GM12892 (cell line): ENCODE data around the gene PRDM5.

Experiments used
- POLR2A ChIP-seq: IDR thresholded peaks from 2 replicates; pipeline ENCODE4 v1.6.1; 2011; ENCODE audit warnings: low read depth, low read length, control low read depth
- POLR2AphosphoS5 ChIP-seq: IDR thresholded peaks from 2 replicates; pipeline ENCODE4 v1.6.1; 2011; ENCODE audit warnings: low read depth, low read length, control low read depth
- TAF1 ChIP-seq: IDR thresholded peaks from 2 replicates; pipeline ENCODE4 v1.6.1; 2011; ENCODE audit warnings: low read depth, mild to moderate bottlenecking, control low read depth, low read length, borderline replicate concordance

GRCh38 chr4:120716346-120716745 is 206.2 kb downstream of the PRDM5 start:
- TF ChIP-seq POLR2AphosphoS5 (no peak), POLR2A (no peak), TAF1 (no peak)
